Activated T-cell treated with anti-CD3 and anti-CD28 coated beads, Interleukin-2, amount 50 U/mL, for 1 hour (primary cell): ENCODE measurements around the gene TAP1.
"Not testable (repeated sequence)": the region's sequence is repeated elsewhere in the genome, so short reads cannot be mapped to it uniquely, and the experiment has no call there.

Experiments used
- DNase-seq: peaks from one replicate; pipeline ENCODE4 v3.0.0-alpha.2; 2020

TAP1 gene

DNA sequence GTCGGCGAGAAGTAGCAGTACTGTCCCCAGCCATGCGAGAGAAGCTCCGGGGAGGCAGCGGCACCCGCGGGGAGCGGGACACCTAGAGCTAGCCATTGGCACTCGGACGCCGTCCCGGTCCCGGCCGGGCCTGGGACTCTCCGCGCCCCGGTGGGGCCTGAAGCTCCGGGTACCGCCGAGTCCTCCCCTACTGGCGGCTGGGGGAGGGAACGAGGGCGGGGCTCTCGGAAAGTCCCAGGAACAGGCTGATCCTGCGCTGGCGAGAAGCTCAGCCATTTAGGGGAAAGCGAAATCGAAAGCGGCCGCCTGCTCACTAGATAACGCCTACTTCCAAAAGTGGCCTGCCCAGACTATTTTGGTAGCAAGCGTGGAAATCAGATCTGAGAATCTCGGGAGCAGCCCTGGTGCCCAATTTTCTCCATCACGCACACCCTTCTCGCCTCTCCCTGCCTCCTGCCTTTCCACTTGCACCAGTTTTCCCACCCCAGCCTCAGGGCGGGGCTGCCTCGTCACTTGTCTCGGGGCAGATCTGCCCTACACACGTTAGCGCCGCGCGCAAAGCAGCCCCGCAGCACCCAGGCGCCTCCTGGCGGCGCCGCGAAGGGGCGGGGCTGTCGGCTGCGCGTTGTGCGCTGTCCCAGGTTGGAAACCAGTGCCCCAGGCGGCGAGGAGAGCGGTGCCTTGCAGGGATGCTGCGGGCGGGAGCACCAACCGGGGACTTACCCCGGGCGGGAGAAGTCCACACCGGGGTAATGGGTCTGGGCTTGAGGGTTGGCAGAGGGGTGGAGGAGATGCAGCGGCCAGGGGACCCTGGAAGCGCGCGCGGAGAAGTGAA lies at the start of gene TAP1, which contains the start of gene PSMB9:
Gene TAP1, minus strand, starts transcription at position 164 of the 835 bp plus-strand sequence. Its CDS starts 68 bp downstream, at position 96.
Gene PSMB9, plus strand, starts transcription at position 652 of the 835 bp plus-strand sequence. Its CDS starts 38 bp downstream, at position 690.
- peak; percentile 94 for DNase-seq

GRCh38 chr6:32895006-32895345 lies 41.5 kb upstream of the TAP1 start:
- DNase-seq: no peak

DNA sequence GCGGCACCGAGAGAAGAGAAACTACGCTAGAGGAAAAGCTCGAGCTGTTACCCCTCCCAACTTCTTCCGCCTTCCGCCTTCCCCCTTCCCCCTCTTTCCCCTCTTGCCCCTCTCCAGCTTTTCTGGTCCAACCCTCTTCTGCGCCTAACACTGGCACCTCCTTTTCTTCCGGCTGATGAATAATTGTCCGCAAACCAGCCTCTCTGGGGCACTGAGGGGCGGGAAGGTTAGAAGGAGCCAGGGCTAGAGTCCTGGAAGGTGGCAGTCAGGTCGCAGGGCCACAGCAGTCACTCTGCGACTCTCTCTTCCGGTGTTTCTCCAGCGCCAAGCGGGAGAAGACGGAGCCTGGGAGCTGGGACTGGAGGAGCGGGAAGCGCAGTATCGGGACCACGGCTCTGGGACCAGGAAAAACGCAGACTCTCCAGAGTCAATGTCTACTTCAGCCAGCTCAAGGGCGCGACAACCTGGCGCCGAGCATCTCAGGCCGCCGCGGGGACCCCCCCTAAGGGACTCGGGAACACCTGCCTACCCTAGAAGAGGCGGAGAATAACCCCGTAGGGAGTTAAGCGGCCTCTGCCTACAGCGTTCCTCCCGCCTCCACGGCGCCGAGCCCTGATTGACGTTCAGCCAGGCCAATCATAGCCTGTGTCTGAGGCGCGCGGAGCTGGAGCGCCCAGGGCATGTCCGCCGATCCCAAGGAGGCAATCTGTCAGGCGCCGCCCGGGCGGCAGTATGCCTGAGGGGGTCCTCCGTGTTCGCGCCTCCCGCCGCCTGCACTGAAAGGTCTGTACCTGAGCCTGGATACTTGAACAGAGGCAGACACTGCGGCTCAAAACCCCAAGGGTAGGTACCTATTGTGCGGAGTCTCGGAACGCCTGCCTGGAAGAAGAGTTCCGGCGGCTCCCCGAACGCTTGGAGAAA lies 40.8 kb upstream of the TAP1 start:
- DNase-seq: peak; percentile 98

- no peak for DNase-seq
Observed at GRCh38 chr6:32890831-32891230, 37.3 kb upstream of the TAP1 start.

DNA sequence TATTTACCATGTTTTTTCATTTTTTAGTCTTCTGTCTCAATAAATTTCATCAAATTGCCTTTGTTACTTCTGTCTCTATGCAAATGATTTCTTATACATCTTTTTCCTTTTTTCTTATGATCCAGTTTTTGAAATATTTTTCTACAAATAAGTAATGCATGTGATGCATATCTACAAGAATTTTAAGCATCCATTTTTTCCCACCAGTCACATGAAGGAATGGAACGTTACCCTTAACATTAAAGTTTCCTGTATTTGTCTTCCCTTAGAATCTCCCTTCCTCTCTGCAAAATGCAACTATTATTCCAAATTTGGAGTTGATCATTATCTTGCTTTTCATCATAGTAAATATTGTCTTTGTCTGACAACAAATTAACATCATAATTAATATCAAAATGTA lies 36.0 kb upstream of the TAP1 start:
- DNase-seq: no peak

DNA sequence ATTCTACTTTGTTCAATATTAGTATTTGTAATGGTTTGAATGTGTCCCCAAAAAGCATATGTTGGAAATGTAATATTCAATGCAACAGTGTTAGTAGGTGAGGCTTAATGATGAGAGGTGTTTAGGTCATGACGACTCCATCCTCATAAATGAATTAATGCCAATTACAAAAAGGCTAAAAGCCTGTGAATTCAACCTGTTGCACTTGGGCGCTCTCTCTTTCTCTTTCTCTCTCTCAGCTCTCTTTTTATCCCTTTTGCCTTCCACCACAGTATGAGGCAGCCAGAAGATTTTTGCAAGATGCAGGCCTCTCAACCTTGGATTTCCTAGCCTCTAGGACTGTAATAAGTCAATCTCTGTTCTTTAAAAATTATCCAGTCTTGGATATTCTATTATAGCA lies 35.1 kb upstream of the TAP1 start:
- no peak for DNase-seq

GRCh38 chr6:32887616-32888015 lies 34.1 kb upstream of the TAP1 start:
- DNase-seq: no peak

DNA sequence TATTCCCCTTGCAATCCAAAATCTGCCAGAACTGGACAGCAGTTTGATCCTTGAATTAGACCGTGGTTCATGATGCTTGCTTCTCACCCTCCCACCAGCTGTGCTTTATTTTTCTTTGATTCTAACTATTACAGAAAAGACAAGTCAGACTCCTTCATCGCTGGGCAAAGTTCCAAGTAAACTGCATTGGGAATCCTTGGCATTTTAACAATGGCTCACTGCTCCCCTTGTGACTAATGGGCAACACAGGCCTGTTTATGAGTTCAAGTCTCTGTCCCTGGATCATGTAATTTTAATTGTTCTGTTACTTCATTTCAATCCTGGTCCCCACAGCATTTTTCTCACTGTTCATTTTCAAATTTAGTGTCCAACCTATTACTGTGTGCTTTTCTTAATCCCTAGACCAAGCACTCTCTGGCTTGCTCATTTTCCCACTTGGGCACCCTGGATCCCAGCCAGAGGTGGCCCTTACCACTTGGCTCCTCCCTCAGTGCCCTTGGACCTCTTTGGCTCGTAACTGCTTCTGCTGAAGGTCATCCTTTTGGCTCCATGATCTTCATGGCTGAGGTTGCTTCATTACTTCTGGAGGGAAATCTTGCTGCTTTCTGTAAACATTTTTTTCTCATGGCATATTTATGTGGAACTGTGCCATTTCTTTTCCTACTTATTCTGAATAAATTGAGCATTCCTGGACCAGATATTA lies 33.3 kb upstream of the TAP1 start:
- DNase-seq: no peak

- no peak for DNase-seq
Observed at GRCh38 chr6:32885698-32886286, 32.3 kb upstream of the TAP1 start.

DNA sequence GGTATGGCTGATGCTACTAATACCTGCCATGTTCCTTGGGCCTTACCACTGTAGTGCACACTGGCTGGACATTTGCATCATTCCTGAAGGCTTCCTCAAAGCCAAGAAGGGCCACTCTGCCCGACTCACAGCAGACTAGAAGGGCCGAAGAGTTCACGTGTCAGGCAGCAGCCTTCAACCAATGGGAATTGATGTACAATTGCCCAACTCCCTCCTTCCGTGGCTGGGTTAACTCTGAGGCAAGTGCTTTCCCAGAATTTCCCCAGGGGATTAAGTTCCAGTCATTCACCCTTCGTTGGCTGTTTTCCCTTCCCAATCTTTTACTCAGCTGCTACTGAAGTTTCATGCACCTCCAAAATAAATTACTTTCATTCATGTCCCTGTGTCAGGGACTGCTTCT lies 30.3 kb upstream of the TAP1 start:
- DNase-seq: no peak

DNA sequence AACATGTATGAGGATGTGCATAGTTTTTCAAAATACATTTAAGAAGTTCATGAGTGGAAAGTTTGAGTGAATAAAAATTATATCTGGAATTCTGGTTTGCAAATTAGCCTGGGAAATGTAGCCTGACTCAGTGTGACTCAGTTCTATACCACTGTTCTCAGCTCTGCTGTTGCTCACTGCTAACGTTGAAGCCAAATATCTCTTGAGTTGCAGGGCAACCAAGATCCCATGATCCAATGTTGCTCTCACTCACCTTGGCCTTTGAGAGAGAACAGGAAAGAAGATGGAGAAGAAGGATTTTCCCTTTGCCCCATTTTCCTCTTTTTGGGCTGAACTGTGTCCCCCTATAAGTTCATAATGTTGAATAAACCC lies 29.4 kb upstream of the TAP1 start:
- no peak for DNase-seq

GRCh38 chr6:32880962-32881361 lies 27.5 kb upstream of the TAP1 start:
- not testable (repeated sequence) for DNase-seq

DNA sequence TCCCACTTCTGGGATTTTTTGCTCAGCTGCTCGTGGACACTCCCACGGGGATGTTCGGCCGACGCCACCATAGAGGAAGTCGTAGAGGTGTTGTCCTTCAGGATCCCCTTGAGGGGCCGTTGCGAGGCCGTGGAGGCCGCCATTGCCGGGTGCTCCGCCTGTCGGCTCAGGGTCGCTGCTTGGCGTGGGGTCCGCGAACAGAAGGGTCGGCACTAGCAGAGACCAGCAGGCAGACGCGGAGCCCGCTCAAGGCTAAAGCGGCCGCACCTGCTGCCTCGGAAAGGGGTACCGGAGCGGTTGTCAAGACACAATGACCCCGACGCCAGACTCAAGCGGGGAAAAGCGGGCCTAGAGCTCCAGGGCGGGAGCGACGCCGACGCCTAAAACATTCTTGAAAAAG lies 26.2 kb upstream of the TAP1 start:
- no peak for DNase-seq

DNA sequence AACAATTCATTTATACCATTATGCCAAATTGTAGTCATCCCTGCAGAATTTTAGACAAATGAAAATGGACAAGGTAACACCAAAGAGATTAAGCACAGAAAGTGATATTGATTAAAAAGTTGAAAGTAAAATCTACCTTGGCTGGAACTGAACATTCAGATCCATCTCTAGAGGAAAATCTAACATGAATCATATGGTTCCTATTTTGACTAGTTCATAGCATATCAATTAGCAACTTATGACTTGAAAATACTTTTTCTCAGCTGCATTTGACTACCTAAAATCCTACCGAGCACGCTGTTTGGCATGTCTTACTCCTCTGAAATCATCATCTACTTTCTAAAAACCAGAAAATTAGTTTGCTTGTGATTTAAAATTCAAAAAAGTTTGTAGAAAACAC lies 23.1 kb upstream of the TAP1 start:
- DNase-seq: no peak

- DNase-seq: not testable (repeated sequence)
Observed at GRCh38 chr6:32873947-32874346, 20.4 kb upstream of the TAP1 start.

DNA sequence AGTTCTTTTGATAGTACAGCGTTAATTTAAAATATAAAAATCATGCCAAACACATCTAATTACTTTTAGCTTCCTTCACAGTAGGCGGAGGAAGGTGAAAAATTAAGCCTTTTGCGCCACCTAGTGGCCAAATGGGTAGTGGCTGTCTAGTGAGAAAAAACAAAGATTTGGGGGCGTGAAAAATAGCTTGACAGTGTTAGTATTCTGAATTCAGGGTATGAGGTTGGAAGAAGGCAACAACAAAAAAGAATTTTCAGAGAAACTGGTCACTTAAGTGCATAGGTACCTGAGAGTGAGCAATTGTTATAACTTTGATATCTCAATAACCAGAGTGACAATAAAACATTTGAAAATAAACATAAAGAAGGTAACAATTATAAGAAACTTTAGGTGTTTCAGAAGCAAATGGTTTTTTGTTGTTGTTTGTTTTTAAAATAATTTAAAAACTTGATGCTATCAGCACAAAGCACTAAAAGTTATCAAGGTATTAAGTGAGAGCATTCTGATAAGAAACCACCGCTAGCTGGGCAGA lies 14.8 kb upstream of the TAP1 start:
- DNase-seq: peak; percentile 85

DNA sequence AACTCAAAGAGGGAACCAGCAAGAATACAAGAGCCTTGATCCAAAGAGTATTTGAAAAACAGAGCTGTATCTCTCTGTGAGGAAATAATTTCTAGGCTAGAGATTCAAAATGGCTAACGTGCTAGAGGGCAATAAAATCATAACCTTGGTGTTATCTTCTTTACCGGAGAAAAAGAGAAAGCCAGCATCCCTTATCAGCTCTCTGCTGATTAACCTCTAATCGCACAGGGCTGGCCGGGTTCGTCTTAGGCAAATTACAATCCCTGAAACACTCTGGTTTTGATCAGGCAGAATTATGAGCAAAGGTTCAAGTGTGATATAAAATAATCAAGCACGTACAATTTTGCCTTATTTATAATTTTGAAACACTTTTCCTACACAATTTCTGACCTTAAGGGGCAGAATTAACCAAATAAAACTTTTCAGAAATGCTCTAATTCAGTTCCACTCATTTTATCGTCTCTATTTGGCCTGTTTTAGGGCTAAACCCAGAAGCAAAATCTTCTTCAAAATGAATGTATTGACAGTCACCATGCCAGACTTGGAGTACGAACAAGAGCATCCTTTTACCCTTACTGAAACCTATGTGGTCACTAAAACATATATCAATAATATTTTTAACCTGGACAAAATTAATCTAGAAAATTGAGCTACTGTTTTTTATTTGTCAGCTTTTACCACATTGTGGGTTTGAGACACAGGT lies 14.2 kb upstream of the TAP1 start:
- DNase-seq: no peak

DNA sequence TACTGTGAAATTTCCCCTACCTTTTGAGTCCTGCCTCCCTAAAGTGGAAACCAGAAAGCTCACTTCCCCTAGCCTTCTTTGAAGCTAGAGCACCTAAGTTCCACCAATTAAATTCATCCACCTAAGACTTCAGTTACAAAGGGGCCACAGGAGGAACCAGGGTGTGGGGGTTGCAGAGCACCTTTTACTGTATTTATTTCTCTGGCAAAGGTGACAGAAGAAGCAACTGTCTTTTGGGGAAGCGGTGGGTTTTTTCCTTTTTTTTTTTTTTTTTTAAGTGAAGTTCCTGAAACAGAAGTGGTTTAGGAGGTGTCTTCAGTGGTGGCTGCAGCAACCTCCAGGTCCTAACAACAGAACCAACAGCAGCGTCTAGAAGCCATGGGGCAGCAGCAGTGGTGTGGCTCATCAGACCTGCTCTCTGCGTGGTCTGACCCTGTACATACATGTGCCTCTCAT lies 13.5 kb upstream of the TAP1 start:
- no peak for DNase-seq

- no peak for DNase-seq
Observed at GRCh38 chr6:32865724-32866443, 12.4 kb upstream of the TAP1 start.

GRCh38 chr6:32862725-32863124 lies 9.2 kb upstream of the TAP1 start:
- no peak for DNase-seq

DNA sequence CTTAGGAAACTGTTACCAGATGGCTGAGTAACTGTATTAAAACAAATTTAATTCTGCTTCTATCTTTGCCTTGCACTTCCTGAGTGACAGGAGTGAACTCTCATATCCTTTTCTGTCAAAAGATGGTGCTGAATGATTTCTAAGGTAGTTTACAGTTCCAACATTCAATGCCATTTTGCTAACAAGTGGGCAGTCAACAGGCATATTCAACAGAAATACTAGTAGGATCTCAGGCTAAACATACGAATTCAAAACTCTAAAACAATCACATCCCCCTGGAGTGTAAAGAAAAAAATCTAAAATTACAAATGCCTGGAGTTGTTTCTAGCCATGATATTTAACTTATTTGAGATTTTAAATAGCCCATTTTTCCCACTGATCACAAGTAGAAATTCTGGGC lies 7.2 kb upstream of the TAP1 start:
- DNase-seq: no peak
